Caco-2 (cell line): ENCODE data around the gene LRIG3. TPM values are rescaled to one million over a fixed set of nuclear protein-coding genes. Genes with fewer than 3 reads are reported as not detected.

Experiments used
- BruUV-seq: library from RNA; stranded (reverse); fragments of 400-500 nt; replicated peaks from 2 replicates; lab custom pipeline; 2021; lab: Mats Ljungman, UMichigan
- CTCF ChIA-PET: fragments of 300-600 bp; sonication (Branson Sonifier 250); formaldehyde crosslinking; loops from one replicate; lab custom pipeline; 2022; ENCODE audit warnings: antibody characterized with exemption; lab: Charles Lee
- POLR2A ChIA-PET: fragments of 300-600 bp; sonication (Branson Sonifier 250); formaldehyde crosslinking; loops from one replicate; lab custom pipeline; 2022; ENCODE audit warnings: antibody characterized with exemption; lab: Charles Lee
- DNase-seq, 2 experiments: peaks; one replicate each; pipeline versions ENCODE4 v3.0.0 to v3.0.0-alpha.2; 2020 to 2022
- H3K27me3 ChIP-seq: replicated peaks from 2 replicates; pipeline ENCODE4 v1.6.0; 2011; ENCODE audit warnings: low read length; ENCODE audit not compliant: control insufficient read depth, insufficient read depth
- H3K36me3 ChIP-seq: 2 replicates; pipeline ENCODE4 v1.5.1; 2011; ENCODE audit warnings: low read length; ENCODE audit not compliant: control insufficient read depth, insufficient read depth
- H3K4me1 ChIP-seq: fragments of 250-450 bp; sonication (Bioruptor Pico); 2 replicates; pipeline ENCODE4 v1.5.1; 2020; ENCODE audit warnings: mild to moderate bottlenecking
- H3K4me3 ChIP-seq: 2 replicates; pipeline ENCODE4 v1.5.1; 2011; ENCODE audit warnings: low read depth, mild to moderate bottlenecking, control low read depth, low read length
- H3K9me3 ChIP-seq: fragments of 250-450 bp; sonication (Bioruptor Pico); 2 replicates; pipeline ENCODE4 v1.5.1; 2020; ENCODE audit warnings: mild to moderate bottlenecking, moderate library complexity
- H3K27ac Mint-ChIP-seq: one replicate; pipeline ENCODE4 v1.8.0; 2022; ENCODE audit warnings: mixed read lengths; ENCODE audit not compliant: unreplicated experiment
- H3K27me3 Mint-ChIP-seq: one replicate; pipeline ENCODE4 v1.8.0; 2022; ENCODE audit warnings: mixed read lengths; ENCODE audit not compliant: insufficient read depth, unreplicated experiment
- H3K36me3 Mint-ChIP-seq: one replicate; pipeline ENCODE4 v1.8.0; 2022; ENCODE audit warnings: mild to moderate bottlenecking, mixed read lengths; ENCODE audit not compliant: insufficient read depth, unreplicated experiment
- H3K4me1 Mint-ChIP-seq: one replicate; pipeline ENCODE4 v1.8.0; 2022; ENCODE audit warnings: low read depth, mixed read lengths; ENCODE audit not compliant: unreplicated experiment
- H3K4me3 Mint-ChIP-seq: one replicate; pipeline ENCODE4 v1.8.0; 2022; ENCODE audit warnings: mild to moderate bottlenecking, moderate library complexity, mixed read lengths; ENCODE audit not compliant: unreplicated experiment
- H3K9me3 Mint-ChIP-seq: one replicate; pipeline ENCODE4 v1.8.0; 2022; ENCODE audit warnings: mixed read lengths; ENCODE audit not compliant: unreplicated experiment
- CTCF ChIP-seq, 2 experiments: fragments of 200-600 bp in 1 of 2; IDR thresholded peaks; 1 replicate in 1 of 2; 2 replicates in 1 of 2; pipeline versions ENCODE4 v1.5.1 to v1.8.0; 2011 to 2022; ENCODE audit warnings: antibody characterized with exemption in 1 of 2, control low read depth in 1 of 2, inconsistent platforms in 1 of 2, low read depth in 1 of 2, low read length in 1 of 2, mild to moderate bottlenecking in 1 of 2, moderate library complexity in 1 of 2; ENCODE audit not compliant: insufficient read depth in 1 of 2, severe bottlenecking in 1 of 2, unreplicated experiment in 1 of 2
- intact Hi-C: fragments of 100-400 bp; cut with micrococcal nuclease; formaldehyde crosslinking; loops from one replicate; pipeline ENCODE4 v1.10.0; 2022; ENCODE audit not compliant: unreplicated experiment
- total RNA-seq: library from RNA; stranded (reverse); gene quantifications from 2 replicates; pipeline ENCODE4 v1.2.3, GENCODE V29; 2022

Gene LRIG3
- total RNA-seq, 1 experiment from 2014 or later = 19.1 TPM

- no TSS peak for BruUV-seq
- no peaks in the 10 kb centered on the region for H3K9me3 ChIP-seq
- intact Hi-C loops = no loop called here
- POLR2A ChIA-PET = no interaction called here
- Mint-ChIP-seq H3K4me1 (no peaks in the 10 kb centered on the region), H3K36me3 (peaks cover 26% of the 10 kb centered on the region), H3K27me3 (no peaks in the 10 kb centered on the region), H3K4me3 (no peak overlapping the region), H3K9me3 (no peaks in the 10 kb centered on the region), H3K27ac (no peak overlapping the region)
- no peak overlapping the region for H3K4me3 ChIP-seq
- no peaks in the 10 kb centered on the region; the same call in 1 of the 2 replicates for H3K36me3 ChIP-seq
- CTCF ChIA-PET = no interaction called here
- H3K4me1 ChIP-seq = no peaks in the 10 kb centered on the region
- TF ChIP-seq CTCF (IDR thresholded peaks at IDR 0.05; ENCODE audit: insufficient read depth in 1 of 2, low read depth in 1 of 2, low read length in 1 of 2, severe bottlenecking in 1 of 2, unreplicated experiment in 1 of 2) = no peak
- no peaks in the 10 kb centered on the region for H3K27me3 ChIP-seq
- DNase-seq = no peak
Measured at GRCh38 chr12:58888131-58888783, 32.0 kb downstream of the LRIG3 start.

- Mint-ChIP-seq H3K4me1 (no peaks in the 10 kb centered on the region), H3K27me3 (no peaks in the 10 kb centered on the region), H3K9me3 (no peaks in the 10 kb centered on the region), H3K4me3 (no peak overlapping the region), H3K27ac (no peak overlapping the region), H3K36me3 (peaks cover 26% of the 10 kb centered on the region)
- no peak for TF ChIP-seq CTCF (IDR thresholded peaks at IDR 0.05; ENCODE audit: insufficient read depth in 1 of 2, low read depth in 1 of 2, low read length in 1 of 2, severe bottlenecking in 1 of 2, unreplicated experiment in 1 of 2)
- no peaks in the 10 kb centered on the region for H3K9me3 ChIP-seq
- POLR2A ChIA-PET = no interaction called here
- H3K27me3 ChIP-seq = no peaks in the 10 kb centered on the region
- CTCF ChIA-PET = no interaction called here
- no peak for DNase-seq
- no peaks in the 10 kb centered on the region; the same call in 1 of the 2 replicates for H3K36me3 ChIP-seq
- no TSS peak for BruUV-seq
- no peak overlapping the region for H3K4me3 ChIP-seq
- intact Hi-C loops = no loop called here
- no peaks in the 10 kb centered on the region for H3K4me1 ChIP-seq
Measured at GRCh38 chr12:58887068-58887467, 33.2 kb downstream of the LRIG3 start.

GRCh38 chr12:58886474-58886873, 33.8 kb downstream of the LRIG3 start:
- Mint-ChIP-seq H3K9me3 (no peaks in the 10 kb centered on the region), H3K27me3 (no peaks in the 10 kb centered on the region), H3K27ac (no peak overlapping the region), H3K4me1 (no peaks in the 10 kb centered on the region), H3K4me3 (no peak overlapping the region), H3K36me3 (peaks cover 26% of the 10 kb centered on the region)
- POLR2A ChIA-PET = no interaction called here
- no peak for DNase-seq
- CTCF ChIA-PET = no interaction called here
- no TSS peak for BruUV-seq
- Histone ChIP-seq H3K4me1 (no peaks in the 10 kb centered on the region), H3K36me3 (no peaks in the 10 kb centered on the region; the same call in 1 of the 2 replicates), H3K4me3 (no peak overlapping the region), H3K9me3 (no peaks in the 10 kb centered on the region), H3K27me3 (no peaks in the 10 kb centered on the region)
- intact Hi-C loops = no loop called here
- no peak for TF ChIP-seq CTCF (IDR thresholded peaks at IDR 0.05; ENCODE audit: insufficient read depth in 1 of 2, low read depth in 1 of 2, low read length in 1 of 2, severe bottlenecking in 1 of 2, unreplicated experiment in 1 of 2)
